Panc1 (cell line): ENCODE data around the gene PTK6. TPM values are rescaled to one million over a fixed set of nuclear protein-coding genes. Genes with fewer than 3 reads are reported as not detected.

Experiments
- ATAC-seq: fragments of 200-7000 bp; cut with Tn5 transposase; 2 replicates; pipeline ENCODE4 v1.9.1; 2020; ENCODE audit warnings: mild to moderate bottlenecking, moderate library complexity
- BruUV-seq: library from RNA; stranded (reverse); fragments of 400-500 nt; replicated peaks from 2 replicates; lab custom pipeline; 2021; lab: Mats Ljungman, UMichigan
- CTCF ChIA-PET: fragments of 300-600 bp; sonication (Branson Sonifier 250); formaldehyde crosslinking; loops from one replicate; lab custom pipeline; 2022; ENCODE audit warnings: antibody characterized with exemption; lab: Charles Lee
- POLR2A ChIA-PET: fragments of 300-600 bp; sonication (Branson Sonifier 250); formaldehyde crosslinking; loops from one replicate; lab custom pipeline; 2022; ENCODE audit warnings: antibody characterized with exemption; lab: Charles Lee
- DNase-seq: peaks from one replicate; pipeline ENCODE4 v3.0.0-alpha.2; 2010; ENCODE audit warnings: low read depth, low spot score
- H3K27ac ChIP-seq: 2 replicates; pipeline ENCODE4 v1.5.1; 2011; ENCODE audit warnings: mild to moderate bottlenecking, low read length, inconsistent platforms
- H3K27me3 ChIP-seq: fragments of 200-500 bp; sonication (Bioruptor generic); 2 replicates; pipeline ENCODE4 v1.6.0; 2014; ENCODE audit warnings: low read length, inconsistent platforms; ENCODE audit not compliant: control insufficient read depth, insufficient read depth
- H3K36me3 ChIP-seq: fragments of 200-500 bp; sonication (Bioruptor generic); 2 replicates; pipeline ENCODE4 v1.5.1; 2014; ENCODE audit warnings: inconsistent platforms, mild to moderate bottlenecking, low read length, moderate library complexity; ENCODE audit not compliant: control insufficient read depth, insufficient read depth
- H3K4me1 ChIP-seq: 2 replicates; pipeline ENCODE4 v1.5.1; 2011; ENCODE audit warnings: inconsistent platforms, mild to moderate bottlenecking, low read length, moderate library complexity; ENCODE audit not compliant: control insufficient read depth, insufficient read depth
- H3K4me3 ChIP-seq, 2 experiments: 2 replicates each; pipeline ENCODE4 v1.5.1; 2011 to 2012; ENCODE audit warnings: low read depth in 2 of 2, low read length in 2 of 2, mild to moderate bottlenecking in 2 of 2, inconsistent platforms in 1 of 2, moderate library complexity in 1 of 2
- H3K9me3 ChIP-seq: fragments of 200-500 bp; sonication (Bioruptor generic); 2 replicates; pipeline ENCODE4 v1.5.1; 2014; ENCODE audit warnings: low read depth, mild to moderate bottlenecking, inconsistent platforms, low read length, moderate library complexity; ENCODE audit not compliant: control insufficient read depth, insufficient read depth
- POLR2AphosphoS5 ChIP-seq: IDR thresholded peaks from 2 replicates; pipeline ENCODE4 v1.6.1; 2012; ENCODE audit warnings: mild to moderate bottlenecking, low read depth, low read length, moderate library complexity
- SIN3A ChIP-seq: IDR thresholded peaks from 2 replicates; pipeline ENCODE4 v1.6.1; 2012; ENCODE audit warnings: low read depth, mild to moderate bottlenecking, low read length, moderate library complexity, borderline replicate concordance; ENCODE audit not compliant: insufficient read depth
- TCF7L2 ChIP-seq: IDR thresholded peaks from 2 replicates; pipeline ENCODE4 v1.6.1; 2011; ENCODE audit warnings: mild to moderate bottlenecking, low read depth, low read length, inconsistent platforms
- in situ Hi-C: cut with HindIII; loops from 2 replicates; pipeline ENCODE4 v1.10.0; 2016; ENCODE audit warnings: low sequenced_read_pairs, low pct_unique_long_range_greater_than_20kb
- intact Hi-C: fragments of 100-400 bp; cut with micrococcal nuclease; formaldehyde crosslinking; loops from one replicate; pipeline ENCODE4 v1.10.0; 2022; ENCODE audit not compliant: unreplicated experiment
- total RNA-seq: library from RNA; stranded (reverse); gene quantifications from one replicate; pipeline ENCODE4 v1.2.1, GENCODE V29; 2021; ENCODE audit not compliant: unreplicated experiment
- TF ChIP-seq, protein P1 (sequence below), 2 experiments: IDR thresholded peaks; 2 replicates each; pipeline ENCODE4 v1.6.1; 2011 to 2012; ENCODE audit warnings: low read depth in 2 of 2, control low read depth in 1 of 2, low read length in 1 of 2, mild to moderate bottlenecking in 1 of 2, moderate library complexity in 1 of 2; ENCODE audit not compliant: insufficient read depth in 1 of 2
- TF ChIP-seq, protein P2 (sequence below): fragments of 450-650 bp; IDR thresholded peaks from 2 replicates; pipeline ENCODE4 v1.5.1; 2017; ENCODE audit warnings: mild to moderate bottlenecking

Gene PTK6
- total RNA-seq, 1 experiment from 2014 or later = 6.5 TPM

DNA sequence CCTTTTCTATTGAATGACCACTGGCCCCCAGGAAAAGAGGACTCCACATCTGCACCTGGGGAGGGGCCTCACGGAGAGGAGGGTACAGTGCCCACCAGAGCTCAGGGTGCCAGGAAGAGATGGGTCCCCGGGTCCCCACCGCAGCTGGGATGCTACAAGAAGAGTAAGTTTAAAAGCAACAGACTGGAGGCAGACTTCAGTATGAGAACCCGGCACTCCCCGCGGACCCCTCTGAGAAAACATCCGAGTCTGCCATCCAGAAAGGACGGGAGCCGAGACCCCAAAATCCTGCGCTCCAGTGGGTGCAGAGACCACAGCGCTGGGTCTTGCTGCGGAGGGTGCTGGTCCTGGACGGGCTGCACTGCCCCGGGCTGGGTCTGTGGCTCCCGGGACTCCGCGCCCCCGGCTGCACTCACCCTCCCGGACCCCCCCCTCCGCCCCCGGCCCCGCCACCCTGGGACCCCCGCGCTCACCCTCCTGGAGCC lies 36.5 kb upstream of the PTK6 start:
- intact Hi-C loops = no loop called here
- BruUV-seq = no TSS peak
- ChIA-PET CTCF (no interaction called here), POLR2A (interaction anchor here (0.6 kb wide), 1 partner anchor 129 kb away, joined by 3 read pairs; no protein-coding TSS in a partner anchor)
- in situ Hi-C loops = no loop called here
- TF ChIP-seq SIN3A = no peak
- TF ChIP-seq POLR2AphosphoS5 = no peak
- TF ChIP-seq, protein P1, sequence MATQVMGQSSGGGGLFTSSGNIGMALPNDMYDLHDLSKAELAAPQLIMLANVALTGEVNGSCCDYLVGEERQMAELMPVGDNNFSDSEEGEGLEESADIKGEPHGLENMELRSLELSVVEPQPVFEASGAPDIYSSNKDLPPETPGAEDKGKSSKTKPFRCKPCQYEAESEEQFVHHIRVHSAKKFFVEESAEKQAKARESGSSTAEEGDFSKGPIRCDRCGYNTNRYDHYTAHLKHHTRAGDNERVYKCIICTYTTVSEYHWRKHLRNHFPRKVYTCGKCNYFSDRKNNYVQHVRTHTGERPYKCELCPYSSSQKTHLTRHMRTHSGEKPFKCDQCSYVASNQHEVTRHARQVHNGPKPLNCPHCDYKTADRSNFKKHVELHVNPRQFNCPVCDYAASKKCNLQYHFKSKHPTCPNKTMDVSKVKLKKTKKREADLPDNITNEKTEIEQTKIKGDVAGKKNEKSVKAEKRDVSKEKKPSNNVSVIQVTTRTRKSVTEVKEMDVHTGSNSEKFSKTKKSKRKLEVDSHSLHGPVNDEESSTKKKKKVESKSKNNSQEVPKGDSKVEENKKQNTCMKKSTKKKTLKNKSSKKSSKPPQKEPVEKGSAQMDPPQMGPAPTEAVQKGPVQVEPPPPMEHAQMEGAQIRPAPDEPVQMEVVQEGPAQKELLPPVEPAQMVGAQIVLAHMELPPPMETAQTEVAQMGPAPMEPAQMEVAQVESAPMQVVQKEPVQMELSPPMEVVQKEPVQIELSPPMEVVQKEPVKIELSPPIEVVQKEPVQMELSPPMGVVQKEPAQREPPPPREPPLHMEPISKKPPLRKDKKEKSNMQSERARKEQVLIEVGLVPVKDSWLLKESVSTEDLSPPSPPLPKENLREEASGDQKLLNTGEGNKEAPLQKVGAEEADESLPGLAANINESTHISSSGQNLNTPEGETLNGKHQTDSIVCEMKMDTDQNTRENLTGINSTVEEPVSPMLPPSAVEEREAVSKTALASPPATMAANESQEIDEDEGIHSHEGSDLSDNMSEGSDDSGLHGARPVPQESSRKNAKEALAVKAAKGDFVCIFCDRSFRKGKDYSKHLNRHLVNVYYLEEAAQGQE (IDR thresholded peaks at IDR 0.05; ENCODE audit: insufficient read depth in 1 of 2, low read depth in 2 of 2, low read length in 1 of 2) = no peak
- TF ChIP-seq, protein P2, sequence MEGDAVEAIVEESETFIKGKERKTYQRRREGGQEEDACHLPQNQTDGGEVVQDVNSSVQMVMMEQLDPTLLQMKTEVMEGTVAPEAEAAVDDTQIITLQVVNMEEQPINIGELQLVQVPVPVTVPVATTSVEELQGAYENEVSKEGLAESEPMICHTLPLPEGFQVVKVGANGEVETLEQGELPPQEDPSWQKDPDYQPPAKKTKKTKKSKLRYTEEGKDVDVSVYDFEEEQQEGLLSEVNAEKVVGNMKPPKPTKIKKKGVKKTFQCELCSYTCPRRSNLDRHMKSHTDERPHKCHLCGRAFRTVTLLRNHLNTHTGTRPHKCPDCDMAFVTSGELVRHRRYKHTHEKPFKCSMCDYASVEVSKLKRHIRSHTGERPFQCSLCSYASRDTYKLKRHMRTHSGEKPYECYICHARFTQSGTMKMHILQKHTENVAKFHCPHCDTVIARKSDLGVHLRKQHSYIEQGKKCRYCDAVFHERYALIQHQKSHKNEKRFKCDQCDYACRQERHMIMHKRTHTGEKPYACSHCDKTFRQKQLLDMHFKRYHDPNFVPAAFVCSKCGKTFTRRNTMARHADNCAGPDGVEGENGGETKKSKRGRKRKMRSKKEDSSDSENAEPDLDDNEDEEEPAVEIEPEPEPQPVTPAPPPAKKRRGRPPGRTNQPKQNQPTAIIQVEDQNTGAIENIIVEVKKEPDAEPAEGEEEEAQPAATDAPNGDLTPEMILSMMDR = no peak
- no peak for TF ChIP-seq TCF7L2
- peaks cover 14% of the 10 kb centered on the region for H3K4me1 ChIP-seq
- H3K27ac ChIP-seq = peak overlapping the region; percentile 69
- ATAC-seq (peak; percentile 51), DNase-seq (no peak)
- peaks cover 3% of the 10 kb centered on the region; the same call in 1 of the 2 replicates for H3K36me3 ChIP-seq
- H3K27me3 ChIP-seq = no peaks in the 10 kb centered on the region
- no peaks in the 10 kb centered on the region for H3K9me3 ChIP-seq
- H3K4me3 ChIP-seq = peak overlapping the region; percentile 64 to 84

DNA sequence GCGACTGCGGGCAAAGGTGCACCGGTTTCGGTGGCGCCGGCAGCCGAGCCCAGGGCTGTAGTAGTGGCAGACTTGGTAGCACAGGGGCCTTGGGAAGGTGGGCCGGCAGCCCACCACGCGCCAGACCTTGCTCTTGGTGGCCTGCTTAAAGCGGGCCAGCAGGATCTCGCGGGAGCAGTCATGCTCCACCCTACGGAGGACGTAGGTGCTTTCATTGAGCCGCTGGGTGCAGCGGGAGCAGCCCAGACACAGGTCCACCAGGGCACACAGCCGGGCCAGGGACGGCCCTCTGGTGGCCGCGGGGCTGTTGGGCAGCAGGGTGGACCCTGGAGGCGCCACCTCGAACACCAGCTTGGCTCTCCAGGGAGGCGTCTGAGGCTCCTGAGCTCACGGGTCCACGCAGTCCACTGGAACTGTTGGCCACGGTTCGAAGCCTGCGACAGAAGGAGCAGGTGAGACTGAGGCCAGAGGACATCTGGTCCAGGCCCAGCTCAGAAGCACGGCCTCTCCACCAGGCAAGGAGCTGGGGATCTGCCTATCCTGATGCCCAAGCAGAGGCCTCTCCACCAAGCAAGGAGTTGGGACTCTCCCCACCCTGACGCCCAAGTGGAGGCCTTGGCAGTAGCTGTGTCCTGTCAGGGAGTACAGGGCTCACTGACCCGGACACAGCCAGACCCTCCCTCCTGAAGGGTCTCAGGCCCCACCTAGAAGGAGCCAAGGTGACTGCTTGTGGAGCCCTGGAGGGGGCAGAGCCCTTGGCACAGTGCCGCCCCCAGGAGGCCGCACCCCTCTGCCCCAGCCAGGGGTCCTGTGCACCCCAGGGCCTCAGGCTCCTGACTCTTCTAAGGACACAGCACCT lies 35.8 kb upstream of the PTK6 start:
- TSS peak; percentile 67 for BruUV-seq
- ChIA-PET CTCF (no interaction called here), POLR2A (no interaction called here)
- Histone ChIP-seq H3K27me3 (no peaks in the 10 kb centered on the region), H3K4me1 (peaks cover 14% of the 10 kb centered on the region), H3K4me3 (peak overlapping the region; percentile 64 to 84), H3K9me3 (no peaks in the 10 kb centered on the region), H3K36me3 (peaks cover 3% of the 10 kb centered on the region; the same call in 1 of the 2 replicates), H3K27ac (peak overlapping the region; percentile 69)
- TF ChIP-seq, protein P2 = peak; percentile 36; the same call in 1 of the 2 replicates
- TF ChIP-seq TCF7L2 = no peak
- intact Hi-C loops = no loop called here
- ATAC-seq = peak; percentile 43
- no peak for DNase-seq
- in situ Hi-C loops = no loop called here
